BE2C (cell line): ENCODE results near the gene PDIA3.
"Not testable (repeated sequence)": the region's sequence is repeated elsewhere in the genome, so short reads cannot be mapped to it uniquely, and the experiment has no call there.

Source experiments
- DNase-seq: peaks from one replicate; pipeline ENCODE4 v3.0.0-alpha.2; 2020
- H3K27me3 ChIP-seq: fragments of 250-450 bp; sonication (Bioruptor Pico); 2 replicates; pipeline ENCODE4 v1.5.1; 2020; ENCODE audit warnings: mild to moderate bottlenecking
- H3K36me3 ChIP-seq: fragments of 250-450 bp; sonication (Bioruptor Pico); 2 replicates; pipeline ENCODE4 v1.5.1; 2020; ENCODE audit warnings: mild to moderate bottlenecking
- H3K4me1 ChIP-seq: fragments of 250-450 bp; sonication (Bioruptor Pico); 2 replicates; pipeline ENCODE4 v1.5.1; 2020
- H3K4me3 ChIP-seq: 2 replicates; pipeline ENCODE4 v1.5.1; 2011; ENCODE audit warnings: low read depth, low read length
- H3K9me3 ChIP-seq: fragments of 250-450 bp; sonication (Bioruptor Pico); 2 replicates; pipeline ENCODE4 v1.5.1; 2020
- CTCF ChIP-seq: IDR thresholded peaks from 2 replicates; pipeline ENCODE4 v1.5.1; 2012; ENCODE audit warnings: mild to moderate bottlenecking, low read depth, low read length

PDIA3 gene

GRCh38 chr15:43735416-43735815 lies 10.8 kb upstream of the PDIA3 start:
- H3K4me1 ChIP-seq: no peaks in the 10 kb centered on the region
- no peaks in the 10 kb centered on the region for H3K36me3 ChIP-seq
- no peak for DNase-seq
- H3K4me3 ChIP-seq: no peak overlapping the region
- no peaks in the 10 kb centered on the region for H3K9me3 ChIP-seq
- H3K27me3 ChIP-seq: no peaks in the 10 kb centered on the region
- TF ChIP-seq CTCF: no peak

GRCh38 chr15:43746903-43747309 lies 668 bp downstream of the PDIA3 start:
- DNase-seq: peak; percentile 17
- H3K27me3 ChIP-seq: not testable (repeated sequence)

GRCh38 chr15:43748376-43748775 lies 2.1 kb downstream of the PDIA3 start:
- Histone ChIP-seq H3K27me3 (no peaks in the 10 kb centered on the region), H3K4me3 (peak overlapping the region; percentile 70), H3K36me3 (peaks cover 36% of the 10 kb centered on the region), H3K4me1 (no peaks in the 10 kb centered on the region; the same call in 1 of the 2 replicates), H3K9me3 (no peaks in the 10 kb centered on the region)
- no peak for TF ChIP-seq CTCF
- DNase-seq: no peak

More at GRCh38 chr15:43746903-43747309, 668 bp downstream of the PDIA3 start:
- H3K4me1 ChIP-seq, H3K9me3 ChIP-seq: not testable (repeated sequence)
- H3K4me3 ChIP-seq: peak overlapping the region; percentile 70
- peaks cover 21% of the 10 kb centered on the region for H3K36me3 ChIP-seq

GRCh38 chr15:43749690-43750345 lies 3.6 kb downstream of the PDIA3 start:
- no peak for DNase-seq
- Histone ChIP-seq H3K4me3 (no peak overlapping the region), H3K4me1 (no peaks in the 10 kb centered on the region; the same call in 1 of the 2 replicates), H3K27me3 (no peaks in the 10 kb centered on the region), H3K36me3 (peaks cover 50% of the 10 kb centered on the region), H3K9me3 (no peaks in the 10 kb centered on the region)
- no peak for TF ChIP-seq CTCF

- Histone ChIP-seq H3K36me3 (peaks cover 71% of the 10 kb centered on the region), H3K9me3 (no peaks in the 10 kb centered on the region), H3K4me1 (no peaks in the 10 kb centered on the region; the same call in 1 of the 2 replicates), H3K27me3 (no peaks in the 10 kb centered on the region), H3K4me3 (no peak overlapping the region)
- TF ChIP-seq CTCF: no peak
- DNase-seq: no peak
These were observed 5.6 kb downstream of the PDIA3 start for GRCh38 chr15:43751885-43752284.

- Histone ChIP-seq H3K27me3 (no peaks in the 10 kb centered on the region), H3K4me1 (peaks cover 11% of the 10 kb centered on the region), H3K36me3 (peaks cover 90% of the 10 kb centered on the region), H3K9me3 (no peaks in the 10 kb centered on the region), H3K4me3 (no peak overlapping the region)
- TF ChIP-seq CTCF: no peak
- DNase-seq: no peak
These were observed 16.6 kb downstream of the PDIA3 start for GRCh38 chr15:43762824-43763223.
